Lower leg skin (tissue), 3 donors: ENCODE results near the gene PSRC1.

Source experiments
- POLR2A ChIP-seq, 2 donors: fragments of 450-650 bp; IDR thresholded peaks; one replicate each; pipeline ENCODE4 v1.6.1; 2016 to 2017; ENCODE audit warnings: antibody characterized with exemption in 2 of 2, mild to moderate bottlenecking in 1 of 2, moderate library complexity in 1 of 2
- TF ChIP-seq, protein P1 (sequence below), 3 donors: fragments of 450-650 bp; IDR thresholded peaks; one replicate each; pipeline ENCODE4 v1.5.1; 2016; ENCODE audit warnings: antibody characterized with exemption in 3 of 3, mild to moderate bottlenecking in 3 of 3, moderate library complexity in 2 of 3

GRCh38 chr1:109266965-109267364 lies 16.0 kb downstream of the PSRC1 start:
- TF ChIP-seq, protein P1, sequence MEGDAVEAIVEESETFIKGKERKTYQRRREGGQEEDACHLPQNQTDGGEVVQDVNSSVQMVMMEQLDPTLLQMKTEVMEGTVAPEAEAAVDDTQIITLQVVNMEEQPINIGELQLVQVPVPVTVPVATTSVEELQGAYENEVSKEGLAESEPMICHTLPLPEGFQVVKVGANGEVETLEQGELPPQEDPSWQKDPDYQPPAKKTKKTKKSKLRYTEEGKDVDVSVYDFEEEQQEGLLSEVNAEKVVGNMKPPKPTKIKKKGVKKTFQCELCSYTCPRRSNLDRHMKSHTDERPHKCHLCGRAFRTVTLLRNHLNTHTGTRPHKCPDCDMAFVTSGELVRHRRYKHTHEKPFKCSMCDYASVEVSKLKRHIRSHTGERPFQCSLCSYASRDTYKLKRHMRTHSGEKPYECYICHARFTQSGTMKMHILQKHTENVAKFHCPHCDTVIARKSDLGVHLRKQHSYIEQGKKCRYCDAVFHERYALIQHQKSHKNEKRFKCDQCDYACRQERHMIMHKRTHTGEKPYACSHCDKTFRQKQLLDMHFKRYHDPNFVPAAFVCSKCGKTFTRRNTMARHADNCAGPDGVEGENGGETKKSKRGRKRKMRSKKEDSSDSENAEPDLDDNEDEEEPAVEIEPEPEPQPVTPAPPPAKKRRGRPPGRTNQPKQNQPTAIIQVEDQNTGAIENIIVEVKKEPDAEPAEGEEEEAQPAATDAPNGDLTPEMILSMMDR (IDR thresholded peaks at IDR 0.05), result no peak
- no peak for TF ChIP-seq POLR2A (IDR thresholded peaks at IDR 0.05)
